Measurements from ENCODE around the gene TUNAR. TPM values are rescaled to one million over a fixed set of nuclear protein-coding genes. Genes with fewer than 3 reads are reported as not detected.

Gene TUNAR
- total RNA-seq: not detected
- polyA plus RNA-seq (2013, experiment 1 of 2): not detected
- polyA plus RNA-seq (2013, experiment 2 of 2): not detected
- 0 to 0.26 (median 0) reads per million in 172 experiments for total RNA-seq

GRCh38 chr14:95876761-95877538 is at the start of gene TUNAR:
TUNAR (plus strand) TSS chr14:95876832.
- no peak for ATAC-seq (ENCODE audit: poor library complexity)
- intact Hi-C loops (cut with DNase I, micrococcal nuclease): no loop called here
- no peaks in the 10 kb centered on the region for H3K36me3 ChIP-seq (ENCODE audit: insufficient read depth, low read length)
- Mint-ChIP-seq H3K36me3 (ENCODE audit: low read depth) (no peaks in the 10 kb centered on the region), H3K4me3 (no peak within 1 kb of the TSS), H3K27ac (no peak within 1 kb of the TSS), H3K27me3 (peaks cover 76% of the 10 kb centered on the region), H3K4me1 (ENCODE audit: low read depth) (peaks cover 6% of the 10 kb centered on the region), H3K9me3 (no peaks in the 10 kb centered on the region)
- no peak within 1 kb of the TSS for H3K27ac ChIP-seq (ENCODE audit: low read depth in 1 of 2, low read length in 2 of 2)
- TF ChIP-seq CTCF (IDR thresholded peaks at IDR 0.05): no peak
- peaks cover 0 to 5% of the 10 kb centered on the region in 2 experiments for H3K9me3 ChIP-seq (ENCODE audit: control insufficient read depth in 1 of 2, insufficient read depth in 1 of 2, low read length in 2 of 2)
- no peaks in the 10 kb centered on the region for H3K4me1 ChIP-seq (ENCODE audit: insufficient read depth, low read length)
- no peak for DNase-seq
- no peak within 1 kb of the TSS for H3K4me3 ChIP-seq (ENCODE audit: low read length)
- CTCF ChIA-PET: no interaction called here
- peaks cover 26 to 58% of the 10 kb centered on the region in 2 experiments for H3K27me3 ChIP-seq (ENCODE audit: control insufficient read depth in 1 of 2, insufficient read depth in 2 of 2, low read length in 2 of 2)
- POLR2A ChIA-PET: no interaction called here

GRCh38 chr14:95828649-95829265 is 47.9 kb upstream of the TUNAR start:
- TF ChIP-seq CTCF (IDR thresholded peaks at IDR 0.05): no peak
- Mint-ChIP-seq H3K36me3 (ENCODE audit: low read depth) (no peaks in the 10 kb centered on the region), H3K9me3 (no peaks in the 10 kb centered on the region), H3K27me3 (peaks cover 71% of the 10 kb centered on the region), H3K4me1 (ENCODE audit: low read depth) (no peaks in the 10 kb centered on the region), H3K27ac (no peak overlapping the region), H3K4me3 (no peak overlapping the region)
- intact Hi-C loops (cut with DNase I, micrococcal nuclease): no loop called here
- ChIA-PET CTCF (no interaction called here), POLR2A (no interaction called here)
- Histone ChIP-seq H3K4me1 (ENCODE audit: insufficient read depth, low read length) (no peaks in the 10 kb centered on the region), H3K27me3 (ENCODE audit: control insufficient read depth in 1 of 2, insufficient read depth in 2 of 2, low read length in 2 of 2) (peaks cover 5 to 9% of the 10 kb centered on the region in 2 experiments), H3K27ac (ENCODE audit: low read depth in 1 of 2, low read length in 2 of 2) (no peak overlapping the region), H3K36me3 (ENCODE audit: insufficient read depth, low read length) (no peaks in the 10 kb centered on the region), H3K9me3 (ENCODE audit: control insufficient read depth in 1 of 2, insufficient read depth in 1 of 2, low read length in 2 of 2) (peaks cover 0 to 15% of the 10 kb centered on the region in 2 experiments), H3K4me3 (ENCODE audit: low read length) (no peak overlapping the region)
- no peak for DNase-seq
- ATAC-seq (ENCODE audit: poor library complexity): no peak

GRCh38 chr14:95829321-95829720 is 47.3 kb upstream of the TUNAR start:
- CTCF ChIA-PET: no interaction called here
- no peak overlapping the region for H3K4me3 ChIP-seq (ENCODE audit: low read length)
- Mint-ChIP-seq H3K27ac (no peak overlapping the region), H3K4me1 (ENCODE audit: low read depth) (no peaks in the 10 kb centered on the region), H3K4me3 (no peak overlapping the region), H3K9me3 (no peaks in the 10 kb centered on the region), H3K36me3 (ENCODE audit: low read depth) (no peaks in the 10 kb centered on the region), H3K27me3 (peaks cover 70% of the 10 kb centered on the region)
- no peak for TF ChIP-seq CTCF (IDR thresholded peaks at IDR 0.05)
- no peak overlapping the region for H3K27ac ChIP-seq (ENCODE audit: low read depth in 1 of 2, low read length in 2 of 2)
- H3K27me3 ChIP-seq (ENCODE audit: control insufficient read depth in 1 of 2, insufficient read depth in 2 of 2, low read length in 2 of 2): peaks cover 5 to 9% of the 10 kb centered on the region in 2 experiments
- peaks cover 0 to 15% of the 10 kb centered on the region in 2 experiments for H3K9me3 ChIP-seq (ENCODE audit: control insufficient read depth in 1 of 2, insufficient read depth in 1 of 2, low read length in 2 of 2)
- H3K4me1 ChIP-seq (ENCODE audit: insufficient read depth, low read length): no peaks in the 10 kb centered on the region
- POLR2A ChIA-PET: no interaction called here
- no peak for ATAC-seq (ENCODE audit: poor library complexity)
- no peaks in the 10 kb centered on the region for H3K36me3 ChIP-seq (ENCODE audit: insufficient read depth, low read length)
- intact Hi-C loops (cut with DNase I, micrococcal nuclease): no loop called here
- DNase-seq: no peak

Measured in CD4-positive, alpha-beta T cell (primary cell).